Activated CD4-positive, alpha-beta T cell treated with anti-CD3 and anti-CD28 coated beads for 24 hours (primary cell): ENCODE results near the gene ATG9A.

Experiments
- DNase-seq, 2 donors: peaks; one replicate each; pipeline ENCODE4 v3.0.0-alpha.2; 2020; ENCODE audit warnings: low read depth in 2 of 2

The ATG9A gene

DNA sequence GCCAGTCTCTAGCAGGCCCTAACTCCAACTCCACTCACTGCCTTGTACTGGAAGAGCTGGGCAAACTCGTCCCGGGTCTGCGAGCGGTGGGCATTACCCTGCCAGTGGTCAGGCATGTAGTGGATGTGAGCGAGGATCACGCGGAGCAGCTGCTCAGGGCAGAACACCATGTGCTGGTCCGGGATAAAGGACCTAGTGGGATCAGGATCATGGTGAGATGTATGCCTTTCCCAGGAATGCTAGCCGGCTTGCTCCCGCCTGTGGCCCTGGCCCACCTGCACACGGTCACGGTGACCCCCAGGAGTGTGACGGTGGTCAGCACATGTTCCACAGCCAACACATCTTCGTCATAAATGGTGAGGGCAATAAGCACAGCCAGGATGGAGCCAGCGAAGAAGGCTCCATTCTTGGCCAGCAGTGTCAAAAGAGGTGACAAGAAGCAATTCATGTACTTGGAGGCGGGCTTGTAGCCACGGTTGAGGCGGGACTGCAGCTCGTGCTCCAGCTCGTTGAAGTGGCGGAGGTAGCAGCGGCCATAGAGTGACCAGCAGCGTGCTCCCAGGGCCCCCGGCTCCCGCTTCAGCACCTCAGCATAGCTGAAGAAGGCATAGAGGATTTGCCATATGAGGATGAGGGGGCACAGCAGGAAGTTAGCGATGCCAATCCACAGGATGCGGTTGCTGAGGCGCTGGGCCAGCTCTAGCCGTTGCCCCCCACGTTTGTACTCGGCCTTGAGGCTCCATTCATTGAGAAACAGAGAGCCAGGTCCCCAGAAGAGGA is 5.4 kb downstream of the ATG9A start:
- DNase-seq, result no peak

- no peak for DNase-seq
Observed at GRCh38 chr2:219221957-219222518, 7.4 kb downstream of the ATG9A start.

DNA sequence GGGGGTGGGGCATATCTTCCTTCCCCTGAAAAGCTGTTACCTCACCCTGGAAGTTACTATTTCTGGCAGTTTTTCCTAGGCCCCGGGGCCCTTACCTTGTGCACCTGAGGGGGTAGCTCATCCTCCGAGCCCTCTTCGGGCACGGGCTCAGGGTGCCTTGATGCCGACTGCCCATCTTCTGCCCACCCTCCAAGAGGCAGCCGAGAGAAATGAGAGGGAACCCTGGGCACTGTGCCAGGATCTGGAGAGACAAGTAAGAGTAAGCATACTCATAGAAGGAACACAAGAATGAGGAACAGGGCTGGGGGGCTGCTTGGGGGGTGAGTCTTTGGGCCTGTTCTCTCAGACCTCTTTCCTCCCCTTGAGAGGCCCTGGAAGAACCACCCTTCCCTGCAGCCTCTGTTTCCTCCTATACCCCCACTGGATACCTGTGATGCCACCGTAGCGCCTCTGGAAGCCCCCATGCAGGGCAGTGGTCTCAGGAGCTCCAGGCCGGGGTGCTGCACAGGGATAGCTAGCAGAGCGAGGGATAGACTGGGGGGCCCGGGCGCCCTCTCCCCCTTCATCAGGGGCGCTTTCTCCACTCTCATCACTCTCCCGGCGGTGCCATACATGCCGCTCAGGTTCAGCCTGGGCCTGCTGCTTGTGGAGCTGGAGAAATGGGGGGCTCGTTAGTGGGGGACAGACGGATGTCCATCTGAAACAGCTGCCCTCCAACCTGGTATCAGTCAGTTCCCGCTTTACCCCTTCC is 8.6 kb downstream of the ATG9A start:
- DNase-seq, result no peak

DNA sequence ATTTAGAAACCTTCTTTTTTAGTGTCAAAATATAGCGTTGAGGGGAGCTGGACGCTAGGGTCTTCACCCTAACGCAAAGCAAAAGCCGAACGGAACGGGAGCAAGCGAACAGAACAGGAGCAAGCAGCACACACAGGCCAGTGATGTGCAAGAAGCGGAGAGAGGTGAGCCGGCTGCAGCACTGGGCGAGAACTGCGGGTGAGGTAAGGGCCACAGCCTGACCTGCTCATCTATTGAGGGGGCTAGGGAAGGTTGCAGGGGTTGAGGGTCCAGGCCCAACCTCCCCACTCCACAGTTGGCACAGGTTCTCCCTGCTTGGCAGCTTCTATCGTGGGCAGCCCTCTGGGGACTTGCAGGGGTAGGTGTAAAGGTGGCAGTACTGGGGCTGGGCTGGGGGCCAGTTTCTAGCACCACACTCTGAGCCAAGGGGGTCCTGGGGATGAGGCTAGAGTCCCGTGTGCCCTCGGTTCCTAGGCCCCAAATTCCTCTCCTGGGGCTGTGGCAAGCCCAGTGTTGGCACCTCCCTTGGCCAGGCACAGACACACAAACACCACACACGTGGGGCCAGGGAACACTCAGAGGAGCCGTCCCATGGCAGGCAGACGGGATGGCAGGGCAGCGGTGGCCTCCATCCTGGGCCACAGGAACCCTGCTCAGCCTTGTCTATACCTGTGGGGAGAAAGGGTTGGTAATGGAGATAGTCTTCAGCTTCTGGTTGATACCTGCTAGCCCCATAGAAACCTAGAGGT is 9.5 kb downstream of the ATG9A start:
- no peak for DNase-seq

DNA sequence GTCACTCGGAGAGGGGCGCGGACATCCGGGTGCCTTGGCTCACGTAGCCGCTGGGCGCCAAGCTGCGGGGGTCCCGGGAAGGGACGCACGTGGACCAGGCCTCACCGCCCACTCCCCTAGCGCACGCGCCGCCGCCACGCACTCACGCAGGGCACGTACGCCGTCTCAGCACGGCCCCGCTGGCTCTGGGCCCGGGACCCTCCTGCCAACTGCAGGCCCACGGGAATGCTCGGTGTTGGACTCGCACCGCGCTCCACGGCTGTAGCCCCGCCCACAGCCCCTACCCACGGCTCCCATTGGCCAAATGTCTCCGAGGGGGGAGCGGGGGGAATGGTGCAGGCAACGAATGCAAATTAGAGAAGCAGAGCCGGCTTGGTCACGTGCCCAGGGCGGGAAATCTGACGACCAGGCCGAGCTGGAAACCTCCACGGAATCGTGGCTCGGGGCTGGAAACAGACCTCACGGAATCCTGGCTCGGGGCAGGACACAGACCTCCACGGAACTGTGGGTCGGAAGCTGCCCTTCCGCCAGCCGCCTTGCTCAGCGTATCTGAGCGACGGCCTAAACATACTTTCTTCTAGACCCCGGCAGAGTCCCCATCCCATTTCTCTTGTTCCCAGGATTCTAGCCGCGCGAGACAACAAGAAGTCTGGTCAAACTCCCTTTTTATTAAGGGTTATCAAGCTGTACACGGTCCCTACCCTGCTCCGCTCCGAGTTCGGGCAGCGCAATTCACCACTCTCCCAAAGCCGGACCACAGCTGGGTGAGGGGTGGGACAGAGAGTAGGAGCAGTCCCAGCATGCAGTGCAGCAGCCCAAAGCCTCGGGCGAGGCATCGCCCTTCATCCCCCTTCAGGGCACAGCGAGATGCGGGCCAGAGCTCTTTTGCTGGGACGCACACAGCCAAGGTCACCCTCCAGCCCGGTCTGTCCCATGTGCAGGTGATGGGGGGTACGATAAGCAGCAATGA is 10.4 kb downstream of the ATG9A start, which contains the start of gene ABCB6:
TSS of gene ABCB6 (minus strand) at position 227 of the 970 bp plus-strand sequence. CDS start 285 bp downstream, outside the sequence.
- DNase-seq, result peak; percentile 83 to 87

- DNase-seq, result no peak
Observed at GRCh38 chr2:219218217-219218731, 11.2 kb downstream of the ATG9A start.

- no peak for DNase-seq
Observed at GRCh38 chr2:219216535-219216915, 12.9 kb downstream of the ATG9A start.

DNA sequence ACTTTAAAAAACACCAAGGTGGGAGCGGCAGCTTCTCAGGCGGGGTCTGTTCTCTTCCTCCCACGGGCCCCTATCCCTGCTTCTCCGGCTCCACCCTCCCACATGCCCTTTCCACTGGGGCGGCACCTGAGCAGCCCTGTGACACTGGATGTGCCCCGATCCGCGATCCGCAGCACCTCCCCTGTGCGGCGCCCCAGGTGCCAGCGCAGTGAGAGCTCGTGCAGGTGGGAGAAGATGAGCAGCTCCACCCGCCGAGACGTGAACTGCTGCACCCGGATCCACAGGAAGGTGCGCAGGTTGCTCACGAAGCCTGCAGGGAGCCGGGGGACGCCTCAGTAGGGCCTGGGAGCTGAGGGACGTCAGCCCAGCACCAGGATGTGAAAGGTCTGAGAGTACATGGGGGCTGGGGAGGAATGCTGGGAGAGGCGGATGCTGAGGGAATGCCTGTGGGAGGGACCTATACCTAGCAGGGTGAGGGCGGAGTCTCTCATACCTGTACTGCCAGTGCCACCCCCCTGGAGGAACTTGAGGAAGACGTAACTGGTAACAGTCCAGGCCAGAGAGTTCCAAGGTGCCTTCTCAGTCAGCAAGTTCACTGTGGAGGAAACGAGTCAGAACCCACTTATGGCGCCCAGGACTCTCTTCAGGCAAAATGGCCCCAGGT is 13.4 kb downstream of the ATG9A start:
- DNase-seq, result no peak

- no peak for DNase-seq
Observed at GRCh38 chr2:219214786-219215185, 14.7 kb downstream of the ATG9A start.

GRCh38 chr2:219214141-219214540 is 15.3 kb downstream of the ATG9A start:
- no peak for DNase-seq

- no peak for DNase-seq
Observed at GRCh38 chr2:219213486-219214071, 15.9 kb downstream of the ATG9A start.

GRCh38 chr2:219213026-219213415 is 16.4 kb downstream of the ATG9A start:
- no peak for DNase-seq

DNA sequence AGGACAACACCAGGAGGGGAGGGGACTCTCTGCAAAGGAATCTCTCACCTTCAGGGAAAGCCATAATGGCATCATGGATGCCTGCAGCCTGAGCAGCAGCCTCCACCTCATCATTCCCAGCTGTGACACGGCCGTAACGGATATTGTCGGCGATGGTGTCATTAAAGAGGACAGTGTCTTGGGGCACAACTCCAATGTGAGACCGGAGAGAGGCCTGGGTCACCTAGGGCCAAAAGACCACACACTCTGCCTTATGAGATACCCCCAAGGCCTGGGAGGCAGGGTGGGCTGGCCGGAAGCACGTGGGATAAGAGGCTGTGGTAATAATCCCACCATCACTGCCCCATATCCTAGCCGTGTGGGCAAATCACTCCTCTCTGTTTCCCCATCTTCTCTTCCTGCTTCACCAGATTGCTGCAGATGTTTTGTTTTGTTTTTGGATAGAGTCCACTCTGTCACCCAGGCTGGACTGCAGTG is 18.5 kb downstream of the ATG9A start:
- no peak for DNase-seq

DNA sequence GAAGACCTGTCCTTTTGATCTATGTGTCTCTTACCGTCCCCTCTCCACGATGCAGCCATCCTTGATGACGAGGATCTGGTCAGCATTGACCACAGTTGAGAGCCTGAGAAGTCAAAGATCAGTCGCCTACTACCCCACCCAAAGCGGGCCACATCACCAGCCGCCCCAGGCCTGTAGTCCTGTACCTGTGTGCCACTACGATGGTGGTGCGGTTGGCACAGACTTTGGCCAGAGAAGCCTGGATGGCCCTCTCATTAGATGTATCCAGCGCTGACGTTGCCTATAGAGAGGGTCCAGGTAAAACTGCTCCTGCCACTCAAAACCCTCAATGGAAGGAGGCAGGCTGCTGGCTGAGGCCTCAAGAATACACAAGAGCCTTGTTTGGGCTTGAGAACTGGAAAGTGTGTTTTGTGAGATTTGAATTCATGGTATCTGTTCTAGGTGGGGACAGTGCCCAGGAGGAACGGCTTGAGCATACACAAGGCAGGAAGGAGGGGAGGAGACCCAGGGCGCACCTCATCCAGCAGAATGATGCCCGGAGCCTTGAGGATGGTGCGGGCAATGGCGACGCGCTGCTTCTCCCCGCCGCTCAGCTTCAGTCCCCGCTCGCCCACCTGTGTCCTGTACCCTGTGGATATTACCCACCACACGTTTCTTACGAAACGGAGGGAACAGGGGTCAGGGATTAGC is 19.1 kb downstream of the ATG9A start:
- no peak for DNase-seq

- DNase-seq, result no peak
Observed at GRCh38 chr2:219209236-219210195, 19.9 kb downstream of the ATG9A start.

DNA sequence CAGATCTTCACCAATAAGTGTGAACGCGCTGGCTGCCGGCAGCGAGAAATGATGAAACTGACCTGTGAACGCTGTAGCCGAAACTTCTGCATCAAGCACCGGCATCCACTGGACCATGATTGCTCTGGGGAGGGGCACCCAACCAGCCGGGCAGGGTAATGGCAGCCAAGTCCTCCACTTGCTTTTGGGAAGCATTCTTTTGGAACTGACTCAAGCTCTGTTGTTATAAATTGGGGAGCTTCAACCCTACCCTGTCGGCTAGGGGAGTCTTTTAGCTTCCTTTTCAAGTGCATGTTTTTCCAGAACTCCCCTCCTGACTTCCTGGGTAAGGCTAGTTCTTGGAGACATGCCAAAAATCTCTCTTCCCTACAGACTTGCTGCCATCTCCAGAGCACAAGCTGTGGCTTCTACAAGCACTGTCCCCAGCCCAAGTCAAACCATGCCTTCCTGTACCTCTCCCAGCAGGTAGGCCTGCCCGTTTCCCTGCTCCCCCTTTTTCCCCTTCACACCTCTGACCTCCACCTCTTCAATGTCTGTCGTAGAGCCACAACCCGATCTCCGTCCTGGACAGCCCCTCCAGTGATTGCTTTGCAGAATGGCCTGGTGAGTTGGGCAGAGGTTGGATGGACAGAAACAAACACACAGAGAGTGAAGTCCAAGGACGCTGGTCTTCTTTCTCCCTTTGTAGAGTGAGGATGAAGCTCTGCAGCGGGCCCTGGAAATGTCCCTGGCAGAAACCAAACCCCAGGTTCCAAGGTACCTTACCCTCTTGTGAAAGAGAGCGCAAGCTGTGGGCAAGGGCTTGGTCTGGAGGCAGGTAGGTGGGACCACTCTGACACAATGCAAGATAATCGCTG is 21.3 kb downstream of the ATG9A start:
- DNase-seq, result no peak
